OCI-LY7 (cell line): Measurements from ENCODE around the gene JPT1.

ENCODE experiments used
- EZH2phosphoT487 ChIP-seq: fragments of 200-600 bp; sonication (generic); IDR thresholded peaks from 2 replicates; pipeline ENCODE4 v1.6.1; 2018; ENCODE audit warnings: low read depth, borderline replicate concordance, mild to moderate bottlenecking, mixed run types, antibody characterized with exemption, low read length, moderate library complexity, mixed read lengths
- TF ChIP-seq, protein P1 (sequence below): fragments of 200-600 bp; sonication (generic); conservative IDR thresholded peaks from 2 replicates; pipeline ENCODE4 v1.5.1; 2014; ENCODE audit warnings: mild to moderate bottlenecking, antibody characterized with exemption, low read length, moderate library complexity, mixed read lengths

DNA sequence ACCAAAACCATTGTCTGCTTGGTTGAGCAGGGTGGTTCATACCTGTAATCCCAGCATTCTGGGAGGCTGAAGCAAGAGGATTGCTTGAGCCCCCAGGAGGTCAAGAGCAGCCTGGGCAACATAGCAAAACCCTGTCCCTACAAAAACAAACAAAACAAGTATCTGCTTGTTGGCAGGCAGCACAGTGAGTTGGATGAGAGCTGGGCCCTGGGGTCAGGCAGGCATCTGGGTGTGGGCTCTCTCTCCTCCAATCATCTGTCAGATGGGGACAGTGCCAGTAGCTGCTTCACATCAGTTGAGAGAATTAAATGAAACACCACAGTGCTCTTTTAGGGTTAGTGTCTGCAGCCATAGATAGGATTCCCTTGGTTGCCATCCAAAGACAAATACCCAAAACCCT is 38.8 kb downstream of the JPT1 start:
- TF ChIP-seq, protein P1, sequence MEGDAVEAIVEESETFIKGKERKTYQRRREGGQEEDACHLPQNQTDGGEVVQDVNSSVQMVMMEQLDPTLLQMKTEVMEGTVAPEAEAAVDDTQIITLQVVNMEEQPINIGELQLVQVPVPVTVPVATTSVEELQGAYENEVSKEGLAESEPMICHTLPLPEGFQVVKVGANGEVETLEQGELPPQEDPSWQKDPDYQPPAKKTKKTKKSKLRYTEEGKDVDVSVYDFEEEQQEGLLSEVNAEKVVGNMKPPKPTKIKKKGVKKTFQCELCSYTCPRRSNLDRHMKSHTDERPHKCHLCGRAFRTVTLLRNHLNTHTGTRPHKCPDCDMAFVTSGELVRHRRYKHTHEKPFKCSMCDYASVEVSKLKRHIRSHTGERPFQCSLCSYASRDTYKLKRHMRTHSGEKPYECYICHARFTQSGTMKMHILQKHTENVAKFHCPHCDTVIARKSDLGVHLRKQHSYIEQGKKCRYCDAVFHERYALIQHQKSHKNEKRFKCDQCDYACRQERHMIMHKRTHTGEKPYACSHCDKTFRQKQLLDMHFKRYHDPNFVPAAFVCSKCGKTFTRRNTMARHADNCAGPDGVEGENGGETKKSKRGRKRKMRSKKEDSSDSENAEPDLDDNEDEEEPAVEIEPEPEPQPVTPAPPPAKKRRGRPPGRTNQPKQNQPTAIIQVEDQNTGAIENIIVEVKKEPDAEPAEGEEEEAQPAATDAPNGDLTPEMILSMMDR, result no peak
- TF ChIP-seq EZH2phosphoT487, result no peak
